ENCODE results near the gene DNAH7.
"Not testable (repeated sequence)": the region's sequence is repeated elsewhere in the genome, so short reads cannot be mapped to it uniquely, and the experiment has no call there.

The DNAH7 gene

GRCh38 chr2:196068271-196069209, at the start of gene DNAH7:
Gene DNAH7, minus strand, starts transcription at chr2:196068837. Its CDS starts 126 bp downstream, at chr2:196068711.
- peak; percentile 90 for DNase-seq (ENCODE audit: low spot score)

GRCh38 chr2:196117214-196117705, 48.6 kb upstream of the DNAH7 start:
- DNase-seq (ENCODE audit: low spot score) = no peak

DNA sequence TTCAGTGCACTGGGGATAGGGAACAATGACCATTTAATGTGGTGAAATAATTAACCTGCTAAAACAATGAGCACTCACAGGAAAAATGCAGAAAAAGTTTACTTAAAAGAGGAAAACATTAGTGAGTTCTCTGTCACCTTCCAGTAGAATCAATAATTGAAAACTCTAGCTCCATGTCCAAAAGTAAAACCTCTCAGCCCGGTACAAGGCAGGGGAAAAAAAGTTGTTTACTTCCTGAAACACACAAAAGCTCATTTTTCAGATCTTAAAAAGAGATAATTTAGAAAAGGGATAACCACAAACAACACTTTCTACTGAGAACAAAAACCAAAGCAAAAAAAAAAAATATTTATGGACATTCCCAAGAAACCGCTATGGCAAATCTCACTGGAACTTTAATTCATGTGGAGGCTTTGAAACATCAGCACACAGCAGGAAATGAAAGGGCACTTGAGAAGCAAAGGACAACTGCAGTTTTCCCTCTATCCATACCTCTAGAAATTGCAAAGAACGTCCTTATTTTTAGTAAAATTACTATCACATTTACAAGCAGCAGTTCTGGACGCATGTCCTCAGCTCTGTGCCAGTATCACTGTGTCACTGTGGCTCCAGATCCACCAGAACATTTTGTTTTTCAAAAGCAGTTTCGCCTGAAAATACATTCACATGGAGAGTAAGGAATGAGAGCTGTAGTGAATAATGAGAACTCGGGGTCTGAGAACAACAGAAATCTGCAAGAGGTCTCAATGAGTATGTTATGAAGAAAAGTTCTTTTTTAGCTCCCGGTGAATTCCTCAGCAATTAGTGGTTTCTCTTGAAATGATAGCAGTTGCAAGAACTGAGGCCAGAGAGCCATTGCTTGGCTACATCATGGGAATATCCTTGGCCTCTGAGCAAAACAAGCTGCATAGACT, 44.7 kb upstream of the DNAH7 start:
- peak; percentile 90 for DNase-seq (ENCODE audit: low spot score)

- DNase-seq (ENCODE audit: low spot score) = peak; percentile 91
These were observed 43.9 kb upstream of the DNAH7 start for GRCh38 chr2:196112418-196113034.

- DNase-seq (ENCODE audit: low spot score) = no peak
These were observed 40.0 kb upstream of the DNAH7 start for GRCh38 chr2:196108604-196109003.

DNA sequence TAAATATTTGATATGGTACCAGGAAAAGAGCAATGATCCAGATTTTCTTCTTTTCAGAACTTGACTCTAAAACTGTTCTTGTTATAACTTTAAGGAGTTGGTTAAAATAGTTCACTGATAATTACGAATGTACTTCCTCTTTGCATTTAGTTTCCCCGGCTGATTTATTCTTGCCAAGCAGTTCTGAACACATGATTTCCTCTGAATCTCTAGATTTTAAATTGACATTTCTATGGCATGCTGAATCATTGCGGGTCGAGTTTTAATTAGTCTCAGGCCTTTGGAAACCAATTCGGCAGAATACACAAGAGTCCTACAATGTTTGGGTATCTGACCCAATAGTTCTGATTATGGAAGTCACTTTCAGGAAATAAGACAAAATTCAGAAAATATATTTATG, 37.3 kb upstream of the DNAH7 start:
- DNase-seq (ENCODE audit: low spot score) = no peak

GRCh38 chr2:196104066-196104465, 35.4 kb upstream of the DNAH7 start:
- peak; percentile 72 for DNase-seq (ENCODE audit: low spot score)

DNA sequence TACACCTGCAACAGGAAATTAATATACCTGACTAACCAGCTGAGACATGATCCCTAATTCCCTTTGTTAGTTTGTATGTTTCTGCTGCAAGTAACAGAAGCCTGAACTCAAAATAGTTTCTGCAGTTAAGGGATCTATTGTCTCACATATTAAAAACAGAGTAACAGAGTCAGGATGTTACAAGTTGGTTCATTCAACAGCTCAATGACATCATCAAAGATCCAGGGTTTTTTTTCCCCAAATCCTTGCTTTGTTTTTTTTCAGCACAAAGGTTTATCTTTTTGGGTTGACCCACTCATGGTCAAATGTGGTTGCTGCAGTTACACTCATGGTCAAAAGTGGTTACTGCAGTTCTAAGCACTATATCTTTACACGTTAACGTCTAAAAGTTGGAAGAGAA, 35.0 kb upstream of the DNAH7 start:
- DNase-seq (ENCODE audit: low spot score) = no peak

DNA sequence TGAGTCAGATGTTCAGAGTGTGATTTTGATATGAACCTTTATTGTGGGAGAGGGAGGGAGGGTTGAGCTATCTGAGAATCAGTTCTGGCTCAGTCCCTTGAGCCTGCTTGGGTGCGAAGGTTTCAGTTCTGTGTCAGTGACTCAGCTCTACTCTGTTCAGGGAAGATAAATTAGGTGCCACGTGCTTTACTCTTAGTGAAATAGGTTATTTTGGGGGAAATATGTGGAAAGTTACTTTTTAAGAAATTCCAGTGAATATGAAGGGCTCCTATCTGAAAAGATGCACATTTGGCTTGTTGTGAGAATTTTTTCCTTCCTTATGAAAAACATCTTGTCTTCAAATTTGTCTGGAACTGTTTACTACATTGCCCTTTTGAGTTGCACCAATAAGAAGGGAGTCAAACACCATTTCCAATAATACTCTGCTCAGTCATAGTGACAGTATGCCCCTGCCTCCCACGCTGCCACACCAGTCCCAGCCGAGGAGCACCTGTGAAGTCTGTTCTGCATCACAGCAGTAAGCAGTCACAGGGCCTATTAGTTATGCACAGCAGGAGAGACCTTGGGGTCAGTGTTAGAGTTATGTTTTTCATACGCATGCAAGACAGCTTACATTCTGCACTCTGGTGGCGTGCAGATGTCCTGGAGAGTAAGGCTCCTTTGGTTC, 32.8 kb upstream of the DNAH7 start:
- peak; percentile 32 for DNase-seq (ENCODE audit: low spot score)

DNA sequence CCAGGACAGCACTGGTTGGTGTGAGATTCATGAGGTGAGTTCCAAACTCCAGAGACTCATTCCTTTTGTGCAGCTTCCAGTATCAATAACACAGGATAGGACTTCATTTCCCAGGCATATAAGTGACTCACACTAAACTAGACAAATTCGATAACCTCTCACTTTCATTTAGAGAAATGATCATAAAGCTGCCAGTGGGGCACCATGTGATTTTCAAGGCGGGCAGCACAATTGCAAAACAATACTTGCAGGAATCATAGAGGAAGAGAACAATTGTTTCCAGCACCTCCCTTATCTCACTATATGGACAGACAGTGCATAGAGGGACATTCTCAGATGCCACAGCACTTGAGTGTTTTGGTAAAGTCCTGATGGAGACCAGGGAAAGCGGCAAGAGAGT, 31.3 kb upstream of the DNAH7 start:
- no peak for DNase-seq (ENCODE audit: low spot score)

GRCh38 chr2:196097864-196098660, 29.4 kb upstream of the DNAH7 start:
- no peak for DNase-seq (ENCODE audit: low spot score)

GRCh38 chr2:196096982-196097745, 28.5 kb upstream of the DNAH7 start:
- DNase-seq (ENCODE audit: low spot score) = no peak

DNA sequence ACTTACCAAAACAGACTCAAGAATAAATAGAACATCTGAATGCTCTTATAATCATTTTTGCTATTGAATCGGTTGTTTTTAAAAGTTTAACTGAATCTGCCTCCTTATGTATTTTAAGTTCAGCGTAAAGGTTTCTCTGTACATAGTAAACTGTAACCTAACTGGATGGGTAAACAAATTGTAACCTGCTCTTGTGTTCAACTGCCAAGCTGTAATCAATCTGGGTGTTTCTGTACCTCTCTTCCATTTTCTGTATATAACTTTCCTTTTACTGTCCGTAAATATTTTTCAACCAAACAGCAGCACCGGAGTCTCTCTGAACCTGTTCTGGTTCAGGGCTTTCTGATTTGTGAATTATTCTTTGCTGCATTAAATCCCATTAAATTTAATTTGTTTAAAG, 27.6 kb upstream of the DNAH7 start:
- no peak for DNase-seq (ENCODE audit: low spot score)

- not testable (repeated sequence) for DNase-seq (ENCODE audit: low spot score)
These were observed 20.8 kb upstream of the DNAH7 start for GRCh38 chr2:196089448-196089847.

GRCh38 chr2:196088203-196088602, 19.6 kb upstream of the DNAH7 start:
- peak; percentile 53 for DNase-seq (ENCODE audit: low spot score)

DNA sequence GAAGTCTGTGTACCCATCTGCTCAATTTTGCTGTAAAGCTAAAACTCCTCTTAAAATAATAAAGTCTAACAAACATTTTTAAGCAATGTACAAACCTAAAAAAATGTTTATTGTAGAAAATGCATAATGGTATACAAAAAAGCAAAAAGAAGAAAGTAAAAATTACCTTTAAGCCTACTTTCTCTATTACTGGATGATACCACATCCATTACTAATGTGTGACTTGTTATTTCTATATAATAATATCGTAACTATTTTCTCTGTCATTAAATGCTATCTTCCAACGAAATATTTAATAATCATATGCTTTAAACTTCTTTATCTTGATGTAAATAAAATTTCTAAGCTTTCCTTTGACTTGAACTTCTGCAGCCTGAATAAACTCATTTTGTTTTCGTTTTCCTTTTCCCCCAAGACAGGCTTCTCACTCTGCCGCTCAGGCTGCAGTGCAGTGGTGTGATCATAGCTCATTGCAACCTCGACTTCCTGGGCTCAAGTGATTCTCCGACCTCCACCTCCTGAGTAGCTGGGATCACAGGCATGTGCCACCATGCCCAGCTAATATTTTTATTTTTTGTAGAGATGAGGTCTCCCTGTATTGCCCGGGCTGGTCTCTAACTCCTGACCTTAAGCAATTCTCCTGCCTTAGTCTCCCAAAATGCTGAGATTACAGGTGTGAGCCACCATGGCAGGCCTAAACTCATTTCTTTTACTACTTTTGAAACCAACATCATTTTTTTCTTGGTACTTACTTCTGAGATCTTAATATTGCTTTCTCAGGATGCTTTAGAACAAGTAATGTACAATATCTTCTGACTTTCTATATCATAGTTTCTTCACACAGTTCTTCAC, 18.1 kb upstream of the DNAH7 start:
- no peak for DNase-seq (ENCODE audit: low spot score)

GRCh38 chr2:196083601-196084000, 15.0 kb upstream of the DNAH7 start:
- DNase-seq (ENCODE audit: low spot score) = no peak

- DNase-seq (ENCODE audit: low spot score) = no peak
These were observed 11.9 kb upstream of the DNAH7 start for GRCh38 chr2:196080526-196080925.

DNA sequence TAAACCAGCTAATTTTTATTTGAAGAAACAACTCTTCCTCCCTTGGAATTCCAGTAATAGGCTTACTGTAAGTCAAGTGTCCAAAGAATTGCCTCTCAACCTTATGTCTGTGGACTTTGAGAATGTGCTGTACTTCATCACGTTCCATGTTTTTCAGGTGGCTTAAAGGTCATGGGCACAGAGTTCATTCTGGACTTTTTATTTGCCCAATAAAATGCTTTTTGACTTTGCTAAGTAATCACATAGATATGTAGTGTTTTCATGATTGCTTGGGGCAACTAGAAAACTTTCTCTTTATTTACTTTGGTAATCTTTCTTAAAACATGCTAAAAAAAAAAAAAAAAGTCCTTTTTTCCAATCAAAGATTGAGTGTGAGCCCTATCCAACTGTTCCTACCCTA, 10.4 kb upstream of the DNAH7 start:
- no peak for DNase-seq (ENCODE audit: low spot score)
